H9 (cell line): ENCODE results near the gene RMND5B. TPM values are rescaled to one million over a fixed set of nuclear protein-coding genes. Genes with fewer than 3 reads are reported as not detected.
A peak's percentile ranks its signal among the peaks of the same experiment; 100 is the strongest.

ENCODE experiments used
- DNase-seq: peaks from one replicate; pipeline ENCODE4 v3.0.0-alpha.2; 2017
- H2AFZ ChIP-seq: one replicate; pipeline ENCODE4 v1.6.1; 2013; ENCODE audit warnings: mild to moderate bottlenecking, low read length, control low read depth, moderate library complexity
- H2AK5ac ChIP-seq: 2 replicates; pipeline ENCODE4 v1.6.1; 2013; ENCODE audit warnings: low read length, control low read depth, mixed read lengths; ENCODE audit not compliant: insufficient read length
- H2BK120ac ChIP-seq: one replicate; pipeline ENCODE4 v1.6.1; 2013; ENCODE audit warnings: low read depth, mild to moderate bottlenecking, low read length, control low read depth, inconsistent platforms; ENCODE audit not compliant: poor library complexity, severe bottlenecking
- H2BK12ac ChIP-seq: 2 replicates; pipeline ENCODE4 v1.6.1; 2013; ENCODE audit warnings: low read length, control low read depth, mixed read lengths, low read depth; ENCODE audit not compliant: insufficient read length
- H2BK15ac ChIP-seq: 2 replicates; pipeline ENCODE4 v1.6.1; 2013; ENCODE audit warnings: low read depth, low read length, control low read depth
- H2BK20ac ChIP-seq: one replicate; pipeline ENCODE4 v1.6.1; 2013; ENCODE audit warnings: low read depth, mild to moderate bottlenecking, low read length, control low read depth, inconsistent platforms; ENCODE audit not compliant: poor library complexity, severe bottlenecking
- H2BK5ac ChIP-seq: 2 replicates; pipeline ENCODE4 v1.6.1; 2013; ENCODE audit warnings: low read length, control low read depth, mixed read lengths; ENCODE audit not compliant: insufficient read length
- H3K14ac ChIP-seq: 2 replicates; pipeline ENCODE4 v1.6.1; 2013; ENCODE audit warnings: low read length, control low read depth; ENCODE audit not compliant: insufficient read depth
- H3K18ac ChIP-seq: 2 replicates; pipeline ENCODE4 v1.6.1; 2013; ENCODE audit warnings: low read depth, mild to moderate bottlenecking, mixed read lengths, low read length, control low read depth; ENCODE audit not compliant: insufficient read length
- H3K23ac ChIP-seq: 2 replicates; pipeline ENCODE4 v1.6.1; 2013; ENCODE audit warnings: low read length, control low read depth, mixed read lengths, low read depth; ENCODE audit not compliant: insufficient read length
- H3K23me2 ChIP-seq: 2 replicates; pipeline ENCODE4 v1.6.1; 2013; ENCODE audit warnings: low read depth, mild to moderate bottlenecking, mixed read lengths, low read length, control low read depth; ENCODE audit not compliant: insufficient read length, poor library complexity, severe bottlenecking
- H3K27ac ChIP-seq: 2 replicates; pipeline ENCODE4 v1.5.1; 2013; ENCODE audit warnings: low read length, control low read depth, mixed read lengths, low read depth; ENCODE audit not compliant: insufficient read length
- H3K27me3 ChIP-seq: 2 replicates; pipeline ENCODE4 v1.6.1; 2013; ENCODE audit warnings: low read length, control low read depth, inconsistent platforms; ENCODE audit not compliant: insufficient read depth
- H3K4ac ChIP-seq: 2 replicates; pipeline ENCODE4 v1.6.1; 2013; ENCODE audit warnings: low read depth, mild to moderate bottlenecking, control low read depth, inconsistent platforms, low read length, moderate library complexity
- H3K4me1 ChIP-seq: 2 replicates; pipeline ENCODE4 v1.6.1; 2013; ENCODE audit warnings: low read length, control low read depth, inconsistent platforms; ENCODE audit not compliant: insufficient read depth
- H3K4me2 ChIP-seq: 2 replicates; pipeline ENCODE4 v1.6.1; 2013; ENCODE audit warnings: low read length, control low read depth, mixed read lengths; ENCODE audit not compliant: insufficient read length, insufficient read depth
- H3K56ac ChIP-seq: 2 replicates; pipeline ENCODE4 v1.6.1; 2013; ENCODE audit warnings: low read depth, mild to moderate bottlenecking, mixed read lengths, low read length, control low read depth; ENCODE audit not compliant: insufficient read length
- H3K79me1 ChIP-seq: 2 replicates; pipeline ENCODE4 v1.6.1; 2013; ENCODE audit warnings: low read depth, mild to moderate bottlenecking, moderate library complexity, low read length, control low read depth, inconsistent platforms; ENCODE audit not compliant: insufficient read depth, poor library complexity, severe bottlenecking
- H3K79me2 ChIP-seq: 2 replicates; pipeline ENCODE4 v1.6.1; 2013; ENCODE audit warnings: low read length, control low read depth, inconsistent platforms; ENCODE audit not compliant: insufficient read depth
- H3K9ac ChIP-seq: 2 replicates; pipeline ENCODE4 v1.6.1; 2013; ENCODE audit warnings: low read length, control low read depth, mixed read lengths; ENCODE audit not compliant: insufficient read length; ENCODE audit errors: extremely low read depth
- H3K9me3 ChIP-seq: one replicate; pipeline ENCODE4 v1.6.1; 2013; ENCODE audit warnings: low read depth, low read length, inconsistent platforms; ENCODE audit not compliant: control insufficient read depth
- H3T11ph ChIP-seq: one replicate; pipeline ENCODE4 v1.6.1; 2013; ENCODE audit warnings: mild to moderate bottlenecking, low read length, control low read depth, inconsistent platforms
- H4K20me1 ChIP-seq: one replicate; pipeline ENCODE4 v1.6.1; 2013; ENCODE audit not compliant: control insufficient read depth, insufficient read length, insufficient read depth
- H4K5ac ChIP-seq: 2 replicates; pipeline ENCODE4 v1.6.1; 2013; ENCODE audit warnings: low read depth, mild to moderate bottlenecking, mixed read lengths, low read length, control low read depth; ENCODE audit not compliant: insufficient read length
- H4K8ac ChIP-seq: replicated peaks from 2 replicates; pipeline ENCODE4 v1.6.1; 2013; ENCODE audit warnings: low read length, control low read depth, mixed read lengths, low read depth; ENCODE audit not compliant: insufficient read length
- H4K91ac ChIP-seq: 2 replicates; pipeline ENCODE4 v1.6.1; 2013; ENCODE audit warnings: low read depth, mild to moderate bottlenecking, moderate library complexity, mixed read lengths, low read length, control low read depth; ENCODE audit not compliant: insufficient read length
- H3K27ac Mint-ChIP-seq, 3 experiments: 2 replicates in 2 of 3; 3 replicates in 1 of 3; pipeline ENCODE4 v1.8.0; 2020 to 2021; ENCODE audit warnings: mixed read lengths in 3 of 3, mild to moderate bottlenecking in 1 of 3, moderate library complexity in 1 of 3
- H3K27me3 Mint-ChIP-seq: 2 replicates; pipeline ENCODE4 v1.8.0; 2021; ENCODE audit warnings: low read depth, mild to moderate bottlenecking, moderate library complexity, mixed read lengths
- H3K36me3 Mint-ChIP-seq, 3 experiments: 2 replicates in 2 of 3; 3 replicates in 1 of 3; pipeline ENCODE4 v1.8.0; 2020 to 2021; ENCODE audit warnings: low read depth in 3 of 3, mixed read lengths in 3 of 3; ENCODE audit not compliant: insufficient read depth in 1 of 3
- H3K4me1 Mint-ChIP-seq, 2 experiments: 2 replicates each; pipeline ENCODE4 v1.8.0; 2020; ENCODE audit warnings: mixed read lengths in 2 of 2
- H3K4me3 Mint-ChIP-seq, 2 experiments: 2 replicates in 1 of 2; 3 replicates in 1 of 2; pipeline ENCODE4 v1.8.0; 2020 to 2021; ENCODE audit warnings: mild to moderate bottlenecking in 2 of 2, mixed read lengths in 2 of 2, moderate library complexity in 1 of 2
- H3K9me3 Mint-ChIP-seq, 2 experiments: 2 replicates in 1 of 2; 3 replicates in 1 of 2; pipeline ENCODE4 v1.8.0; 2020; ENCODE audit warnings: mild to moderate bottlenecking in 2 of 2, mixed read lengths in 2 of 2, moderate library complexity in 1 of 2
- CTCF ChIP-seq: fragments of 200-600 bp; sonication (generic); conservative IDR thresholded peaks from 3 replicates; pipeline ENCODE4 v1.8.0; 2021; ENCODE audit warnings: antibody characterized with exemption, mild to moderate bottlenecking
- WGBS: extraction: QIAGEN DNeasy Blood & Tissue Kit; methylation state at CpG from one replicate; pipeline ENCODE4 v1.1.7; 2013; ENCODE audit warnings: missing lambda C conversion rate, low lambda C conversion rate, mixed read lengths; ENCODE audit not compliant: insufficient read length; ENCODE audit errors: extremely low coverage; 5-methylcytosine and 5-hydroxymethylcytosine counted together
- total RNA-seq: library from RNA; stranded (reverse); gene quantifications from 2 replicates; pipeline ENCODE4 v1.2.1, GENCODE V29; 2021

The RMND5B gene
- total RNA-seq, 1 experiment from 2014 or later: 86.4 TPM

DNA sequence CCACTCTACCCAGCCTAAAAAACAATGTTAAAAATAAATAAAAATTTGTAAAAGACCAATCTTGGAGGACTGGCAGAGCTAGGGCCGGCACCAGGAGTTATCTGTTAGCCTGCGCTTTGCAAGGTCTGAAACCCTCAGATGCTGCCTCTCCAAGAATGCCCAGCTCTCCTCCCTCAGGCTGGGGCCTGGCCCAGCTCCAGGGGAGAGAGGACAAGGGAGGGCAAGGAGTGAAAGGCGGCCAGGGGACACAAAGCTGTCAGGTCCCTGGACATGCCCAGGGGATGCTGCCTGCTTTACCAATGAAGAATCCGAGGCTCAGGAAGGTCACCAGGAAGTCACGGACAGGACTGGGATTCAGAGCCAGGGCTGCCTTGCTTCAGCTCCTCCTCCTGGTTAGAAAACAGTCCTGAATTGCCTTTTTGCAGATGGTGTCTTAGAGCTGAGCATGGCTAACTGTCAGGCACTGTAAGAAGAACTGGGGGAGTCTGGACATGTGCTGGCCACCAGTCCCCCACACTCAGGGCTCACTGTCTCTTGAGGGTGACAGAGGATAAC is 23.0 kb upstream of the RMND5B start:
- Histone ChIP-seq H3K18ac (no peak overlapping the region), H3K4ac (no peak overlapping the region), H3K79me2 (no peaks in the 10 kb centered on the region), H3K4me1 (peaks cover 3% of the 10 kb centered on the region; the same call in 1 of the 2 replicates), H3K27me3 (no peaks in the 10 kb centered on the region), H3K23ac (no peak overlapping the region), H3K79me1 (no peaks in the 10 kb centered on the region), H3K14ac (peak overlapping the region; percentile 64; the same call in 1 of the 2 replicates), H3K23me2 (no peaks in the 10 kb centered on the region), H2BK5ac (no peak overlapping the region), H3K56ac (no peak overlapping the region), H2BK120ac (no peak overlapping the region), H3K9me3 (no peaks in the 10 kb centered on the region), H4K91ac (no peak overlapping the region), H4K5ac (no peak overlapping the region), H3K27ac (no peak overlapping the region), H2AFZ (no peak overlapping the region), H4K8ac (peak overlapping the region; percentile 32), H2BK20ac (no peak overlapping the region), H4K20me1 (no peaks in the 10 kb centered on the region), H2BK15ac (no peak overlapping the region), H3K9ac (no peak overlapping the region), H3K4me2 (no peak overlapping the region), H2BK12ac (peak overlapping the region; percentile 71), H2AK5ac (no peak overlapping the region), H3T11ph (no peak overlapping the region)
- DNase-seq: no peak
- WGBS: no CpG with 5 or more reads among the region's 5 CpGs
- H3K36me3 Mint-ChIP-seq: peaks cover 0 to 4% (median 2%) of the 10 kb centered on the region in 3 experiments; a peak in 3 of 7 replicates
- no peak overlapping the region for H3K4me3 Mint-ChIP-seq
- H3K27ac Mint-ChIP-seq: peak overlapping the region in 1 of 3 experiments; percentile 10; a peak in 3 of 7 replicates
- H3K9me3 Mint-ChIP-seq: peaks cover 6% of the 10 kb centered on the region in 2 experiments
- TF ChIP-seq CTCF: no peak
- peaks cover 10 to 14% of the 10 kb centered on the region in 2 experiments for H3K4me1 Mint-ChIP-seq
- H3K27me3 Mint-ChIP-seq: peaks cover 11% of the 10 kb centered on the region
